GM23248 (cell line): Measurements from ENCODE around the gene MYCBP2.

ENCODE experiments used
- EZH2 ChIP-seq: fragments of 200-600 bp; sonication (generic); IDR thresholded peaks from 2 replicates; pipeline ENCODE4 v1.6.1; 2018; ENCODE audit warnings: antibody characterized with exemption, mild to moderate bottlenecking; ENCODE audit not compliant: insufficient read depth, poor library complexity, severe bottlenecking
- EZH2phosphoT487 ChIP-seq: fragments of 200-600 bp; sonication (generic); IDR thresholded peaks from 2 replicates; pipeline ENCODE4 v1.6.1; 2018; ENCODE audit warnings: antibody characterized with exemption, moderate library complexity, mild to moderate bottlenecking, low read depth; ENCODE audit not compliant: insufficient read depth

DNA sequence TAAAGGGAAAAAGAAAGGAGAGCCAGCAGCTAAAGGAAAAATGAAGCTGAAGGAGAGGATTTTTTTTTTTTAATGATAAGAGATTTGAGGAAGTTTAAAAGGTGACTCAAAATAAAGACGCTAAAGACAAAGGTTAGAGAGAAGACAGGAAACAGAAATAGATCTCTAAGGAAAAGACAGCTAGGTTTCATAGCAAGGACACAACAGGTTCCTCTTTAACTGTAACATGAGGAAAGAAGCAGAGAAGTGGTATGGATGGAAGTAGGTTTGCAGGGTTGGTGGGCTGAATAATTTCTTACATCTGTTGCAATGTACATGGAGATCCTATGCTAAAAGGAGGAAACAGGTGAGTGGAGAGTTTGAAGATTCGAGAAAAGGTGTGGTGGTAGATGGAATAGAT lies 107.5 kb downstream of the MYCBP2 start:
- TF ChIP-seq EZH2 (no peak), EZH2phosphoT487 (no peak)
